GM12874 (cell line): Measurements from ENCODE around the gene FHAD1.

Experiments used
- CTCF ChIP-seq: IDR thresholded peaks from 2 replicates; pipeline ENCODE4 v1.5.1; 2011; ENCODE audit warnings: low read depth, mild to moderate bottlenecking, control low read depth, low read length, moderate library complexity; ENCODE audit not compliant: insufficient read depth

FHAD1 gene

GRCh38 chr1:15401391-15402055 lies 154.5 kb downstream of the FHAD1 start:
- no peak for TF ChIP-seq CTCF

GRCh38 chr1:15402809-15403450 lies 155.9 kb downstream of the FHAD1 start:
- no peak for TF ChIP-seq CTCF

- no peak for TF ChIP-seq CTCF
These were observed 157.0 kb downstream of the FHAD1 start for GRCh38 chr1:15403962-15404580.

GRCh38 chr1:15405106-15405850 lies 158.3 kb downstream of the FHAD1 start:
- no peak for TF ChIP-seq CTCF

DNA sequence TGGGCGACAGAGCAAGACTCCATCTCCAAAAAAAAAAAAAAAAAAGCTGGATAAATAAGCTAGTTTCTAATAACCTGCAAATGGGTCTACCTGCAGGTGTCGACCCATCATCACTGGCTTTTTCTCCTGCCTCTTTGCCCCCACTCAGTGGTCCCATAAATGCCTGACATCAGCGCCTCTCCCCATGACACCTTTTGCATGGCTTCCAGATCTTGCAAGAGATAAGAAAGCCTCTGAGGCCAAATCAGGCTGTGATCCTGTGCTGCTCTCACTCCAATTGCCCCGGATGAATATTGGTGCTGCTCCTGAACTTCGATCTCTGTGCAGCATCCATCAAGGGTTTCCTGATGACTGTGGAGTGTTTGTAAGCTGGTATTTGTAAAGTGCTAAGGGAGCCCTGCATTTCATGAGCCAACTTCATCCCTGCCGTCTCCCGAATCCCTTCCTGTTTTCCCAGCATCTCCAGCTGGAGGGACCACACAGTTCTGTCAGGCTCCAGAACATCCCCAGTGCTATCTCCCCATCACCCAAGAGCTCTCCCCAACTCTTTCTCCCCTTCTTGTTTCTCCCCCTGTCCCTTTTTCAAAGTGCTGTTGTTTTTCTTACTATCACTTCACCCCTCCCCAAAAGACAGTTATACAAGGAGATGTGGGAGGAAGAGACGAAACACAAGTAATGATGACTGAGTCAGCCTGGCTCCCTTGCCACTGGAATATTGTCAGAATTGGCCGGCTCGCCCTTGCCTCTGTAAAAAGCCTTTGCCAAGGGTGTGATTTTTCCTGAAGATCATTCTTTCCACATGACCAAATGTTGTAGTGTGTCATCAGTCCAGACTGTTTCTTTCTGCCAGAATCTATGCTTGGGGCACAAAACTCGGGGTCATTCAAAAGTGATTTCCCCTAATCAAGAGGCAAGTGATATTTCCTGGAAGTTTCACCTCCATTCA lies 159.9 kb downstream of the FHAD1 start:
- TF ChIP-seq CTCF: no peak

DNA sequence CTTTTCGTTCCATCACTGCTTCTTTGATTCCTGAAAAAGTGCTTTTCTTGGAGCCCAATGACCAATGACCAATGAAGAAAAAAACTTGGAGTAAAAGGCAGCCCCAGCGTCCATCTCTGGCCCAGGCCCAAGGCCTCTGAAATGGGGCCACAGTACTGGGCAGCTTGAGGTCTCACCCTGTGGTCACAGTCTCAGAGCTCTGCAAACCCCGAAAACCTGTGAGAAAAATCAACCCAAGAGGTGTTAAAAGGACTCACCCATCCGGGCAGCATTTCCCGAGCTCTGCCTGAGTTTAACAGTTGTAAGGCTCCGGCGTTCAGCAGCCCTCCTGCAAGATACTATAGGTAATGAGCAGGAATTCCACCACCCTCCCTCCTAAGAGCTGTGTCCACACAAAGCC lies 160.6 kb downstream of the FHAD1 start:
- TF ChIP-seq CTCF: no peak
